ENCODE measurements around the gene UBASH3A.

Gene UBASH3A

DNA sequence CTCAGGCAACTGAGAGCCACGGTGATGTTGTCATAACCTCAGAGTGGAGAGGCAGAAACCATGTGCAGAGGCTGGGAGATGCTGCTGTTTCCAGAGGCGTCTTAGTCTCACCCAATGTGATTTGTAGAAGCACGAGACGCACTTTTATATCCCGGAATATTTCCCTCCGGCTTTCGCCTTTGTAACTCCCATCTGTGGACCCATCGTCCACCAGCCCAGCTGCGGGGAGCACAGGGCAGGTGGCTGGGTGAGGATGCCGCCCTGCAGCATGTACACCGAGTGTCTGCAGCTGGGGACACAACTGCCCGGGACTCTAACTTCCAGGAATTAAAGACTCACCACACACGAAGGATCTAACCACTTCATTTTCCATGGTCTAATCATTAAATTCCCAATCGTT lies 43.5 kb downstream of the UBASH3A start:
- no peak for DNase-seq
- peaks cover 7% of the 10 kb centered on the region for H3K4me1 Mint-ChIP-seq
- no peaks in the 10 kb centered on the region for H3K36me3 Mint-ChIP-seq (ENCODE audit: low read depth)
- H3K4me3 Mint-ChIP-seq, result no peak overlapping the region
- H3K27ac Mint-ChIP-seq, result no peak overlapping the region
- peaks cover 3% of the 10 kb centered on the region for H3K27me3 Mint-ChIP-seq (ENCODE audit: low read depth, poor library complexity)
- TF ChIP-seq, protein P1, sequence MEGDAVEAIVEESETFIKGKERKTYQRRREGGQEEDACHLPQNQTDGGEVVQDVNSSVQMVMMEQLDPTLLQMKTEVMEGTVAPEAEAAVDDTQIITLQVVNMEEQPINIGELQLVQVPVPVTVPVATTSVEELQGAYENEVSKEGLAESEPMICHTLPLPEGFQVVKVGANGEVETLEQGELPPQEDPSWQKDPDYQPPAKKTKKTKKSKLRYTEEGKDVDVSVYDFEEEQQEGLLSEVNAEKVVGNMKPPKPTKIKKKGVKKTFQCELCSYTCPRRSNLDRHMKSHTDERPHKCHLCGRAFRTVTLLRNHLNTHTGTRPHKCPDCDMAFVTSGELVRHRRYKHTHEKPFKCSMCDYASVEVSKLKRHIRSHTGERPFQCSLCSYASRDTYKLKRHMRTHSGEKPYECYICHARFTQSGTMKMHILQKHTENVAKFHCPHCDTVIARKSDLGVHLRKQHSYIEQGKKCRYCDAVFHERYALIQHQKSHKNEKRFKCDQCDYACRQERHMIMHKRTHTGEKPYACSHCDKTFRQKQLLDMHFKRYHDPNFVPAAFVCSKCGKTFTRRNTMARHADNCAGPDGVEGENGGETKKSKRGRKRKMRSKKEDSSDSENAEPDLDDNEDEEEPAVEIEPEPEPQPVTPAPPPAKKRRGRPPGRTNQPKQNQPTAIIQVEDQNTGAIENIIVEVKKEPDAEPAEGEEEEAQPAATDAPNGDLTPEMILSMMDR (IDR thresholded peaks at IDR 0.05), result no peak
- H3K9me3 Mint-ChIP-seq, result no peaks in the 10 kb centered on the region

DNA sequence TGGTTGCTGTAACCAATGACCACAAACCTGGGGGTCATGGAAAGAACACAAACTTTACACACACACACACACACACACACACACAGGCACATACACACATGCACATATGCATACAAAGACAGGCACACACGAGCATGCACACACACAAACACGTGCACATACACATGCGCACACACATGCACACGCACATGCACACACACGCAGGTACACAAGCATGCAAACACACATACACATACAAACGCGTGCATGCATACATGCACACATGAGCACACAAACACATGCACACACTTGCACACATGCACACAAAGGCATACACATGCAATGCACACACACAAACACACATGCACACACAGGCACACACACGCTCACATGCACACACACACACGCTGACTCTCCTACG lies 44.0 kb downstream of the UBASH3A start:
- H3K4me1 Mint-ChIP-seq, result peaks cover 7% of the 10 kb centered on the region
- TF ChIP-seq, protein P1 (IDR thresholded peaks at IDR 0.05), result no peak
- H3K36me3 Mint-ChIP-seq (ENCODE audit: low read depth), result no peaks in the 10 kb centered on the region
- no peak overlapping the region for H3K27ac Mint-ChIP-seq
- H3K27me3 Mint-ChIP-seq (ENCODE audit: low read depth, poor library complexity), result peaks cover 3% of the 10 kb centered on the region
- H3K9me3 Mint-ChIP-seq, result no peaks in the 10 kb centered on the region
- no peak for DNase-seq
- no peak overlapping the region for H3K4me3 Mint-ChIP-seq

DNA sequence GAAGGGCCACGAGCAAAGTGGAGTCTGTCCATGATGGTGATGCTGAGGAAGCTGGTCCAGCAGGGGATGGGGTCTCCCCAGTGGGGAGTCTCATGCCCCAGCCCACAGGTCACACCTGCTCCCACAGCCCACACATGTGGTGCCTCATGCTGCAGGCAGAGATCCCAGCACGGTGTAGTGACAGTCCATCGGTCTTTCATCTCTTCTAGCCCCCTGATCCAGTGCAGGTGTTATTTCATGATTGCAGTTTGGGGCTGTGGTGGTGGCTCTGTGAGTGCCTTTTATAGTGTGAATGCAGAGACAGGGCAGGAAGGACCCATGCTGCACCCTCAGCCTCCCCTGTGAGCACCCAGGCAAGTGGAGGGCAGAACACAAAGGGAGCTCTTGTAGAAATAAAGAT lies 45.0 kb downstream of the UBASH3A start:
- Mint-ChIP-seq H3K9me3 (no peaks in the 10 kb centered on the region), H3K27ac (no peak overlapping the region), H3K4me1 (peaks cover 17% of the 10 kb centered on the region), H3K36me3 (ENCODE audit: low read depth) (no peaks in the 10 kb centered on the region), H3K27me3 (ENCODE audit: low read depth, poor library complexity) (peaks cover 3% of the 10 kb centered on the region), H3K4me3 (no peak overlapping the region)
- TF ChIP-seq, protein P1 (IDR thresholded peaks at IDR 0.05), result no peak
- DNase-seq, result no peak

DNA sequence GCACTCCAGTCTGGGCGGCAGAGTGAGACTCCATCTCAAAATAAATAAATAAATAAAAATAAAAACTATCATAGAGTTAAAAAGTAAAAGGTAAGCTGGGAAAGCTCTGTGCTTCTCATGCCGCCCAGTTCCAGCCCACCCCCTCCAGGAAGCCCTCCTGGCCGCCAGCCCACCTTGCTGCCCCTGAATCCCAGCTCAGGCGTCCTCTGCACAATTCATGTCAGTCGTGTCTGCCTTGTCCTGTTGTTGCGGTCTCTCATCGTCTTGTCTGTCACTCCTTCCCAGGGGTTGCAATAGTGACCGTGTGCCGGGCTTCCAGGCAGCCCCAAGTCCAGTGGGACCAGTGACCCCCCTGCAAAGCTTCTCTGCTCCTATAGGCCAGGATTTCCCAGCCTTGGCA lies 48.2 kb downstream of the UBASH3A start:
- DNase-seq, result no peak
- Mint-ChIP-seq H3K4me1 (peaks cover 36% of the 10 kb centered on the region), H3K27me3 (ENCODE audit: low read depth, poor library complexity) (peaks cover 4% of the 10 kb centered on the region), H3K36me3 (ENCODE audit: low read depth) (no peaks in the 10 kb centered on the region), H3K9me3 (no peaks in the 10 kb centered on the region), H3K4me3 (no peak overlapping the region), H3K27ac (no peak overlapping the region)
- TF ChIP-seq, protein P1 (IDR thresholded peaks at IDR 0.05), result no peak

DNA sequence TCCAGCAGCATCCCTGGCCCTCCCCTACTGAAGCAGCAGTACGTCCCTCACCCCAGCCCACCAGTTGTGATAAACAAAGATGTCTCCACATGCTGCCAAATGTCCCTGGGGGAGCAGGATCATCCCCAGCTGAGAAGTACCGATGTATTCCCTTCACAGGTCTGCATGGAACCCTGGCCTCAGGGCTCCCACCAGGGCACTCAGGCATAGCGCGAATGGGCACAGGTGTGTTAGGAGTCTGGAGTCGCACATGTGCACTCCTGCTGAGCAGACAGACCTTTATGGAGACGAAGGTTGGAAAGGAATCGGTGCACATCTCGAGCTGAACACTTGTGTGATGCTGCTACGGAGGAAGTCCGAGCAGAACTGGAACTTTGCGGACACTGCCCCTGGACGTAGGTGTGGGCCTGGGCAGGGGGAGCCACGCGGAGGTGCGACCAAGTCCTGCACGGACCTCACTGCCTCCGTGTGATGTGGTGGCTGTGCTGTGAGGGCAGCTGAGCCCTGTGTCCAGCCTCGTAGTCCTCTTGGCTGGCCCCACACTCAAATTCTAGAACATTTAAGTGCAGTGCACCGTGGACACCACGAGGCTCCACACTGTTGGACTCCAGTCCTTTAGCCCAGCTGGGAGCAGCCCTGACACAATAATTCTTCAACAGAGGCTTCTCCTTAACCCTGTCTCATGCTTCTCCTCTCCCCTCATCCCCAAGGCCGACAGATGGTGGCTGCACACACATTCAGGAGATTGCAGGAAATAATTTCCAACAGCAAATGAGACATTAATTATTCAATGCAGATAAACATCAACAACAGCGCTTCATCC lies 48.9 kb downstream of the UBASH3A start:
- Mint-ChIP-seq H3K9me3 (no peaks in the 10 kb centered on the region), H3K27me3 (ENCODE audit: low read depth, poor library complexity) (peaks cover 4% of the 10 kb centered on the region), H3K27ac (no peak overlapping the region), H3K36me3 (ENCODE audit: low read depth) (no peaks in the 10 kb centered on the region), H3K4me3 (no peak overlapping the region), H3K4me1 (peaks cover 36% of the 10 kb centered on the region)
- TF ChIP-seq, protein P1 (IDR thresholded peaks at IDR 0.05), result no peak
- DNase-seq, result no peak

All from nephron progenitor cell (in vitro differentiated cells).